GM08714 (cell line): ENCODE measurements around the gene RNF41.
"Not testable (repeated sequence)": the region's sequence is repeated elsewhere in the genome, so short reads cannot be mapped to it uniquely, and the experiment has no call there.

Source experiments
- H3K4me3 ChIP-seq: fragments of 200-500 bp; sonication (Bioruptor generic); 2 replicates; pipeline ENCODE4 v1.5.1; 2014; ENCODE audit warnings: mild to moderate bottlenecking, low read length, inconsistent platforms
- ZNF274 ChIP-seq: IDR thresholded peaks from 2 replicates; pipeline ENCODE4 v1.6.1; 2012; ENCODE audit warnings: mild to moderate bottlenecking, low read depth, low read length

Gene RNF41

DNA sequence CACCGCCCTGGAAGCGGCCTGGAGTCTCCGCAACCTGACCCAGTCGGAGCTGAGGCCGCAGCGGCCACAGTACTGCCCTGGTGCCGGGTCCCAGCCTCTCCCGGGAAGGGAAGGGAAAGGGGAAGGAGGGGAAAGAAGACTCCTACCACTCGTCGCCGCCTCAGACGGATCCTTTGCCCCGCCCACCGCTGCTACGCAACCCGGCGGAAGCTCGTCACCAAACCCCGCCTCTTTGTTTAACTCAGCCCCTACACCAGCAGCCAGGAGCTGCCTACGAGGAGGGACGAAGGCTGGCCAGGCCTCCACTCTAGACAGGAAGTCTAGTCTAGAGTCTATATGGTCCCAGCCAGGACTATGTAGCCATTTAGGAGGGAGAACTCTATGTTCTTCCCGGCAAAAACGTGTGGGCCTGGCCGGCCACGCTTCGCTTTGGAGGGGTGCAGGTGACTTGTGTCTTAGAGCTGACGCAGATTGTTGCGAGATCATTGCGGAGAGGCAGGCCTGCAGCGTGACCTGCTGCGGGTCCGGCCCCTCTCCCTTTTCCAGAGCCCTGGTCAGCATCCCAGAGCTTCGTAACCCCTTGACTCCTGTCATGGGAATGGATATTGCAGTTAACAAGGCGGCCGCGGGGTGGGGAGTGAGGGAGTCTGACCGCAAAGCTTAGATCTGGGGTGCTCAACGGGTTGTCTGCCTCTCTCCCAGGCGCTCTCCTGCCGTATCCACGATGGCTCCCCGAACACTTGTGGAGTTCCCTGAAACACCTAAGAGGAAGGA is at the start of gene RNF41:
TSS of gene RNF41 (minus strand) at position 166 of the 774 bp plus-strand sequence. CDS start 7,875 bp downstream, outside the sequence.
- TF ChIP-seq ZNF274, result no peak
- peak within 1 kb of the TSS; percentile 73 for H3K4me3 ChIP-seq

DNA sequence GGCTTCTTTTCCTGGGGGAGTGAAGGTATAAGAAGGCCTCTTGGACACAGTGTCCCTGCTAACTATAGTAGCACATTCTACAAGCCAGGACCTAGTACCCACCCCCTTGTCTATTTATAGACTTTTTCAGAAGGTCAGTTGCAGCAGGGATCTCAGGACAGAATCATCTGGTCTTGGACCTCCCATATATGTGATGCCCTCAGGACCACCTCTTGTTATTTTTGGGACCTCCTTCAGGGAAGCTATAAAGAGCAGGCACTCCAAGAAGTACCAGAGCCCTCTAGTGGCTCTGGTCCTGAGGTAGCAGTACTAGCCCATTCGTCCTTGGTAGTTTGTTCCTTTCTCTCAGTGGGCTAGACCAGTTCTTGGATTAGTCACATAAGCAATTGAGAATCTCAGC is 49.3 kb upstream of the RNF41 start:
- no peak for TF ChIP-seq ZNF274
- H3K4me3 ChIP-seq, result no peak overlapping the region

DNA sequence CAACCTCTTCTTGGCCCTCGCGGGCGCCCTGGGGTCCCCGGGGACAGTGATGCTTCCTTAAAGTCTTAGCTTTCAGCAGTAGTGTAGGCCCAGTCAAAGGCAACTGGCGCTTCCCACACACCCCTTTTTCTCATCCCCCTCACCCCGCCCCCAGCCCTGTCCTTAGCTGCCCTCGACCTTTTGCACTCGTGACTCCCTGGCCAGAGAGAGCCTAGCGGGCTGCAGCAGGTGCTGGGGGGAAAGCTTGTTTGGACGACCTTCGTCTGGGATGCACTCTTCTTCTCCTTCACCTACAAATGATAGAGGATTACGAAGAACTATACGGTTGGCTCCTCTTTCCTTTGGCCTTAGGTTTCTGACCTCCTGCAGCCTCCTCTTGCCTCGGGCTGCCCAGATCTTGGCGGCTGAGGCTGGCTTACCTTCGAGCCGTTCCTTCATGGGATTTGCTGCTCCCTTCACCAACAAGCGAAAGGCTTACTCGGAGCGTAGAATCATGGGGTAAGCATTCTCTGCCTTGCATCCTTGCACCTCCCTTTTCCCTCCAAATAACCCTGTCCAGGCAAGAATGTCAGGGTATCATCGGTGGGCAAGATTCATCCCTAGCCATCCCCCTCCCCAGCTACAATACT is 45.8 kb upstream of the RNF41 start:
- no peak for TF ChIP-seq ZNF274
- H3K4me3 ChIP-seq, result peak overlapping the region; percentile 74

DNA sequence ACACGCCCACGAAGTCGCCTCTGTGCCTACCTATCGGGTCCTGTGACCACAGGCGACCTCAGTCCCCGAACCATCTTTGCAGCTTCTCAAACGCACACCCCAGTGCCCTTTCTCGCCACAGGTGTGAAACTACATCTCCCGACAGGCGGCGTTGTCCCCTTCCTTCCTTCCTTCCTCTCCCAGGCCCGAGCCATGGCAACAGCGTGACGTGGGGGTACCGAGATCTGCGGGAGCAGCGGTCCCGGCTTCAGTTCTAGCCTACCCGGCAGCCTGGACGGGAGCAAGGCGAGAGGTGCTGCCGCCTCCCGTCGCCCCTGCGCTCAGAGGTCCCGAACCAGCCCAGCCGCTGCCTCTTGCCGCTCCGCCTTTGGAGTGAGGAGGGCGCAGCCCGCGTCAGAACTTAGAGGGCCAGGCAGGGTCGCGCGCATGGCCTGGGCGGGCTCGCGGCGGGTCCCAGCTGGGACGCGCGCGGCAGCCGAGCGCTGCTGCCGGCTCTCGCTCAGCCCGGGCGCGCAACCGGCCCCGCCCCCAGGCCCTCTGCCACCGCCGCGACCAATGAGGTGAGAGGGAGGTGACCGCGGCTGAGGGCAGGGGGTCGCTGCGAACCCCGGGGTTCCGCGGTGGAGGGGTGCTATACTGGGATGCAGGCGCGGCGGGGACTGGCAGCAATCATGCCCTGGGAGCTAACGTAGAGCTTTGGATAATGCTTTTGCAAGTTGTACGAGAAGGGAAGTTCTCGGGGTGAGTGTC is 45.1 kb upstream of the RNF41 start, which contains the start of gene COQ10A:
TSS of gene COQ10A (plus strand) at position 250 of the 750 bp plus-strand sequence. CDS start at position 427, 177 bp downstream.
- H3K4me3 ChIP-seq, result peak within 1 kb of the TSS; percentile 74
- TF ChIP-seq ZNF274, result no peak

DNA sequence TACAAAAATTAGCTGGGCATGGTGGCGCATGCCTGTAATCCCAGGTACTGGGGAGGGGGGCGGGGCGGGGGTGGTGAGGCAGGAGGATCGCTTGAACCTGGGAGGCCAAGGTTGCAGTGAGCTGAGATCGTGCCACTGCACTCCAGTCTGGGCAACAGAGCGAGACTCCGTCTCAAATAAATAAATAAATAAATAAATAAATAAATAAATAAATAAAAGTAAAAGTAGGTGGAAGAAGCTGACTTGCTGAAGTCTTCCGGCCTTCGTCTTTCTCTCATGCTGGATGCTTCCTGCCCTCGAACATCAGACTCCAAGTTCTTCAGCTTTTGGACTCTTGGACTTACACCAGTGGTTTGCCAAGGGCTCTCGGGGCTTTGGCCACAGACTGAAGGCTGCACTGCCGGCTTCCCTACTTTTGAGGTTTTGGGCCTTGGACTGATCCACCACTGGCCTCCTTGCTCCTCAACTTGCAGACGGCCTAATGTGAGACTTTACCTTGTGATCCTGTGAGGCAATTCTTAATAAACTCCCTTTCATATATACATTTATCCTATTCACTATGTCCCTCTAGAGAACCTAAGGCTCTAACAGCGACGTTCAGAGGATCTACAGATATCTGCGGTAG is 44.5 kb upstream of the RNF41 start:
- peak overlapping the region; percentile 74 for H3K4me3 ChIP-seq

DNA sequence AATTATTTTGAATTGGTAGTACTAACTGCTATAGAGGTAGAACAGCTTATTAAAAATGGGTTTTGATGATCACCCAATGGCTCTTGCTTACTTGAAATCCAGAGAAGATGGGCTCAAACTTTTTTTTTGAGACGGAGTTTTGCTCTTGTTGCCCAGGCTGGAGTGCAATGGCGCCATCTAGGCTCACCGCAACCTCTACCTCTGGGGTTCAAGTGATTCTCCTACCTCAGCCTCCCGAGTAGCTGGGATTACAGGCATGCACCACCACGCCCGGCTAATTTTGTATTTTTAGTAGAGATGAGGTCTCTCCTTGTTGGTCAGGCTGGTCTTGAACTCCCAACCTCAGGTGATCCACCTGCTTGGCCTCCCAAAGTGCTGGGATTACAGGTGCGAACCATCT is 41.2 kb upstream of the RNF41 start:
- H3K4me3 ChIP-seq, result not testable (repeated sequence)

DNA sequence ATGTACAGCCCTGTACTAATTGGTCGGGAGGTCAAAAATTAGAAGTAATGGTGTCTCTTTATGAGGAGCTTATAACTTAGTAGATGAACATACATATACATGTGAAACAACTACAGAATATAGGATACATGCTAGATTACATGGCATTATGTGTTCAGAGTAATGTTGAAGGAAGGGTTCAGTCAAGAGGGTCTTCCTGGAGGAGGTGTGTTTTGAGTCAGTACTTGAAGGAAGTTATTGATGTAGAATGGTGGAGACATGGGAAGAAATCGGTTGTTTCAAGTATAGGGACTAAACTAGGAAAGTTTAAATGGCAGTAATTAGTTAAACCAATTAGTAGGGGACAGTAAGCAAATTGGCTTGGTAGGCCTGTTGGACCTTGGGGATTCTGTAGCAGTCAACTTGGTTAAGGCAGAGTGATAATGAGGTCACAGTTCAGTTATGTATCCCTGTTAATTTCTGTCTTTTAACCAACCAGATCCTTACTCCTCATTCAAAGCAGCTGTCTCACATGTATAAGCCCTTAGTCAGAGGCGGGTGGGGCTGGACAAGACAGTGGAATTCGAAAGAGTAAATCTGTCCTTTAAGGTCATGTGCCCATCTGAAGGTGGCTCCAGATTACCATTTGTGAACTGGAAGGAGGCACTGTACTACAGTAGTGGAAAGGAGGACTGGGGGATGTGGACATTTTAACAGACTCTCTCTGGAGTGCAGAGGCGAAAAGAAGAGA is 39.9 kb upstream of the RNF41 start:
- no peak overlapping the region for H3K4me3 ChIP-seq
- no peak for TF ChIP-seq ZNF274

DNA sequence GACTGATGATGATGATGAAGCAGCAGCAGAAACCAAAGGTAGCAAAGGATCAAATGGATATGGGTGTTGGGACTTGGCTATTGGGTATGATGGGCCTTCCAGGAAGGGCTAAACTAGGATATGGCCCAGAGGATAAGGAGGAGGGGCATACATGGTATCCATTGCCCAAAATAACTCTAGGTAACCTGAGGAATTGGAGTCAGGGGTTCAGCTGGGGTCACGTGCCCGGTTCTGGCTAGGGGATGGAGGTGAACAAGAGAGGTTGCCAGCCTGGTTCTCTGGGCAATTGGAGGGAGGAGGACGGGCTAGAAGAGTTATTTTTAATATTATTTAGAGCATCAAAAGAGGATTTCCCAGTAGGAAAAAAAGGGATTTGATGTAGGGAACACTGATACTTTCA is 39.2 kb upstream of the RNF41 start:
- no peak for TF ChIP-seq ZNF274
- H3K4me3 ChIP-seq, result no peak overlapping the region

DNA sequence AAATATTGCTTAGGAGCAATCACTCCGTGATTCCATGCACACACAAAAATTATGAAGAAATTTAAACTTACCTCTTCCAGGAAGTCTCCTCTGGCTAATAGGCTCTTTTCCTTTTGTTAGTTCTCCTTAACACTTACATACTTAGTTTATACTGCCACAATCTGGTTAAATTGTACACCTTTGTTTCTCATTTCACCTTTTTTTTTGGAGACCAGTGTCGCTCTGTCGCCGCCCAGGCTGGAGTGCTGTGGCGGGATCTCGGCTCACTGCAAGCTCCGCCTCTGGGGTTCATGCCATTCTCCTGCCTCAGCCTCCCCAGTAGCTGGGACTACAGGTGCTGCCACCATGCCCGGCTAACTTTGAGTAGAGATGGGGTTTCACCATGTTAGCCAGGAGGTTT is 38.7 kb upstream of the RNF41 start:
- no peak for TF ChIP-seq ZNF274
- no peak overlapping the region for H3K4me3 ChIP-seq

DNA sequence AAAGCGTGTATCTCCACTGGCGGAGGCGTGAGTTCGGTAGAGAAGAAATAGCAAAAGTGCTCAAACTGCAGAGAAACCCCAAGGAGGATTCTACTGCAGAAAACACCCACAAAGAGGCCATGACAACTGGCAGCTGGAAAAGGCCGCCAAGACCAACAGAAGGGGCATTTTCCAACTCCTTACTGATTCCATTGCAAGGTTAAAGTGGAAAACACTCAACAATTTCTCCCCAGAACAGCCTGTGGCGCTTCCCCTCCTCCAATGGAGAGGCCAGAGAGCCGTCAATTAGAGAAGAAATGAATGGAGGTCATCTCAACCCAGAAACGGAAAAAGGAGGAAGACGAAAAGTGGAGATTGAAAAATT is 37.1 kb upstream of the RNF41 start:
- TF ChIP-seq ZNF274, result no peak
- H3K4me3 ChIP-seq, result peak overlapping the region; percentile 92; the same call in 1 of the 2 replicates

DNA sequence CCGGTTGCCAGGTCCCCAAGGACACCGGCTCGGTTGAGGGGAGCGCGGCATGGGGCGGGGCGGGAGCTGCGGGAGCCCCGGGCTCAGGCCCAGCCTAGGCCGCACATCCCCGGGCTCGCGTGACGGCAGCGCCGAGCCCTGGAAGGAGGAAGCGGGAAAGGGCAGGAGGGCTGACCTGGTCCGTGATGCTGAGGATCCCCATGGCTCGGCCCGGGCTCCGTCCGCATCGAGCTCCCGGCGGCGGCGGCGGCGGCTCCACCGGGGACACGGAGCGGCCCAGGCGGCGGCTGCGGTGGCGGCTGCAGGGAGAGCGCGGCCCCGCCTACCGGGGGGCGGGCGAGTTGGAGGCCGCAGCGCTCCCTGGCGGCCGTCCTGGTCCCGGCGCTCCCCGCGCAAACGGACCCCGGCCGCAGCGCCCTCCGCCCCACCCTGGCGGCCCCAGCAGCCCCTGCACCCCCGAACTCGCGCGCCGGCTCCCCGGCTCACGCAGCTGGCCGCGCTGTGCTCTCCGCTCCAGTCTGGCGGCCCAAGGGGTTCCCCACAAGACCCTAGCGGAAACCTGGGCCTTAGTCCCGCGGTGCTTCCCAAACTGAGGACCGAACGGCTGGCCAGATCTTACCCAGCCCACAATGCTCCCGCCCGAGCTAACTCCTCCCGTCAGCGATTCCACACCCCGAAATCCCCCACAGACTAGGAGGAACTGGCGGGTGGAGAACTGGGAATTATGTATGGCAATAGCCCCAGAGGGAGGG is 36.5 kb upstream of the RNF41 start, which contains the start of gene ANKRD52:
TSS of gene ANKRD52 (minus strand) at position 317 of the 752 bp plus-strand sequence. CDS start at position 202, 115 bp downstream.
- TF ChIP-seq ZNF274, result no peak
- peak within 1 kb of the TSS; percentile 92 for H3K4me3 ChIP-seq

DNA sequence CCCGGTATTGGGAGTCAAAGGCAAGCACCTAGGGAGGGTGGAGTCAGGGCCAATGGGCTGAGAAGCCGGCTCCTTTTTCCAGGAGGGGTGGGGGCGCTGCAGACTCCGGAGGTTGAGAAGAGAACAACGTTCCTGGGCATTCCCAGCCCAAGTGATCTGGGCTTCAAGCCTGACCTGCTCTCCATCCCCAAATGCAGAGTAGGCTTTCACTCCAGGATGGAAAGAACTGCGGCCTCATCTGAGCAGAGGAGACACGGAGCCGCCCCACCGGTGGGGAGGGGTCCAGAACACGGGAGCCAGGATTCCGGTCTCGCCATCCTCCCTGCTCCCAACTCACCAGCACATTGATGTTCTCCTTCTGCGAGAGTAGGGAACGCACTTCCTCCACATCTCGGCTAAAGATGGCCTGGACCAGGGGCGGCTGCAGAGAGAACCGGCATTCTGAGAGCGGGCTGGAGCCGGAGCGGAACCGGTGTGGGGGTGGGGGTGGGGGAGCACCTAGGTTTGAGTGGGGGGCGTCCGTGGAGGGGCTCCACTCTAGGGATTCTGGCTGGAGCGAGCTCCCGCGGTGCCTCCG is 35.9 kb upstream of the RNF41 start:
- H3K4me3 ChIP-seq, result peak overlapping the region; percentile 92
- TF ChIP-seq ZNF274, result no peak

DNA sequence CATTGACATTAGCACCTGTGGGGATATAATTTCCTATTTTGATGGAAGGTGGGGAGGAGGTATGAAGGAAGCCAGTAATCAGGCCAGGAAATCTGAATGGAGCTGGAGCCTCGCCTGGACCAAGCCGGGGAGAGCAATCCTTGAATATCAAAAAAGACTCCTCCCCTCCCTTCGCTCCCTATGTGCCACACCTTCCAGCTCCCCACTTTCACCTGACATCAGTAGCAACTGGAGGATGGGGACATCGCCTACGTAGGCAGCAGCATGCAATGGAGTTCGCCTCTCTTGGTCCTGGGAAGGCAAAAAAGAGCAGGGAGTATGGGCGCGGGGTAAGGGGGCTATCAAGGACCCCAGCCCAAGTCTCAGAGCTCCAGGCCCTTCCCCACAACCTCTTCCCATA is 35.3 kb upstream of the RNF41 start:
- H3K4me3 ChIP-seq, result peak overlapping the region; percentile 92; the same call in 1 of the 2 replicates
- no peak for TF ChIP-seq ZNF274
